OCI-LY1 (cell line): ENCODE results near the gene LMTK3.

Experiments used
- EZH2 ChIP-seq: fragments of 200-600 bp; sonication (generic), shearing (Covaris generic); IDR thresholded peaks from 2 replicates; pipeline ENCODE4 v1.8.0; 2017; ENCODE audit warnings: borderline replicate concordance, mixed run types, mild to moderate bottlenecking, antibody characterized with exemption, low read length, moderate library complexity, mixed read lengths
- TF ChIP-seq, protein P1 (sequence below): fragments of 200-600 bp; sonication (generic), shearing (Covaris generic); IDR thresholded peaks from 2 replicates; pipeline ENCODE4 v1.5.1; 2017; ENCODE audit warnings: mild to moderate bottlenecking, antibody characterized with exemption, low read length, moderate library complexity, mixed read lengths

DNA sequence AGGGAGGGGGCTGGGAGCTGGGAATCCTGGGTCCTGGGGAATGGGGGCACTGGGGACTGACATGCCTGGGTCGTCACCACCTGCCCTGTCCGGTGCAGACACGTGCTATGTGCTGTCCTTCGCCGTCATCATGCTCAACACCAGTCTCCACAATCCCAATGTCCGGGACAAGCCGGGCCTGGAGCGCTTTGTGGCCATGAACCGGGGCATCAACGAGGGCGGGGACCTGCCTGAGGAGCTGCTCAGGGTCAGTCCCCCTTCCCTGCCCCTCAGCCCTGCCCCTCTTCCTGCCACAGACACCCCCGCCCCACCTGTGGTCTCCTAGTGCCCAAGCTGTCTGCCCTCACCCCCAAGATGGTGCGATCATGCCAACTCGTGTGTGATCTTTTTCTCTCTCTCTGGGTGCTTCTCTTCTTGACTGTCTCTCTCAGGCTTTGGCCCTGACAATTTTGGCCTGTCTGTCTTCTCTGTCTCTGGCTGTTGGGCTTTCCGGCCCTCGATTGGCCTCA is 37.5 kb downstream of the LMTK3 start:
- TF ChIP-seq, protein P1, sequence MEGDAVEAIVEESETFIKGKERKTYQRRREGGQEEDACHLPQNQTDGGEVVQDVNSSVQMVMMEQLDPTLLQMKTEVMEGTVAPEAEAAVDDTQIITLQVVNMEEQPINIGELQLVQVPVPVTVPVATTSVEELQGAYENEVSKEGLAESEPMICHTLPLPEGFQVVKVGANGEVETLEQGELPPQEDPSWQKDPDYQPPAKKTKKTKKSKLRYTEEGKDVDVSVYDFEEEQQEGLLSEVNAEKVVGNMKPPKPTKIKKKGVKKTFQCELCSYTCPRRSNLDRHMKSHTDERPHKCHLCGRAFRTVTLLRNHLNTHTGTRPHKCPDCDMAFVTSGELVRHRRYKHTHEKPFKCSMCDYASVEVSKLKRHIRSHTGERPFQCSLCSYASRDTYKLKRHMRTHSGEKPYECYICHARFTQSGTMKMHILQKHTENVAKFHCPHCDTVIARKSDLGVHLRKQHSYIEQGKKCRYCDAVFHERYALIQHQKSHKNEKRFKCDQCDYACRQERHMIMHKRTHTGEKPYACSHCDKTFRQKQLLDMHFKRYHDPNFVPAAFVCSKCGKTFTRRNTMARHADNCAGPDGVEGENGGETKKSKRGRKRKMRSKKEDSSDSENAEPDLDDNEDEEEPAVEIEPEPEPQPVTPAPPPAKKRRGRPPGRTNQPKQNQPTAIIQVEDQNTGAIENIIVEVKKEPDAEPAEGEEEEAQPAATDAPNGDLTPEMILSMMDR: no peak
- TF ChIP-seq EZH2: no peak
